Heart left ventricle (tissue), 13 donors: ENCODE data around the gene GRIP1.

Source experiments
- POLR2A ChIP-seq, 2 donors: fragments of 450-650 bp; IDR thresholded peaks; one replicate each; pipeline ENCODE4 v1.6.1; 2017; ENCODE audit warnings: antibody characterized with exemption in 2 of 2, mild to moderate bottlenecking in 2 of 2, moderate library complexity in 2 of 2
- TF ChIP-seq, protein P1 (sequence below), 12 donors: fragments of 200-600 bp; sonication (generic) in 4 of 12; IDR thresholded peaks; one replicate each; pipeline versions ENCODE4 v1.5.0 to v1.8.0; 2018 to 2022; ENCODE audit warnings: antibody characterized with exemption in 12 of 12, mild to moderate bottlenecking in 5 of 12
- donor health status: ischemic (EF 13 %, LVEDD 7.1; RV severe dilation, severe dysfunction).
- donor health status: DM: no; HTN: yes; CAD: no.
- donor health status: DM: no; HTN: no; CAD: no.
- donor health status: ischemic (EF 25% LVEDD 6.9; RV normal size, moderate dysfunction).
- donor health status: ischemic (EF 25% LVEDD 5.7; RV mildly dilated, moderate dysfunction).
- donor health status: ischemic (EF 35%, LVEDD 5.7; RV mildly dilated, moderate dysfunction).
- donor health status: nonischemic (EF 11% LVEDD 7.7; RV severe dilation, severe dysfunction).
- donor health status: DM: yes; HTN: yes; CAD: no.
- donor health status: PGD.
- donor health status: ischemic (EF 29% LVEDD 5.4; RV normal size, mild dysfunction).
- donor health status: nonischemic (EF 23%, LVEDD 6.1; RV moderate dilation, normal function).

DNA sequence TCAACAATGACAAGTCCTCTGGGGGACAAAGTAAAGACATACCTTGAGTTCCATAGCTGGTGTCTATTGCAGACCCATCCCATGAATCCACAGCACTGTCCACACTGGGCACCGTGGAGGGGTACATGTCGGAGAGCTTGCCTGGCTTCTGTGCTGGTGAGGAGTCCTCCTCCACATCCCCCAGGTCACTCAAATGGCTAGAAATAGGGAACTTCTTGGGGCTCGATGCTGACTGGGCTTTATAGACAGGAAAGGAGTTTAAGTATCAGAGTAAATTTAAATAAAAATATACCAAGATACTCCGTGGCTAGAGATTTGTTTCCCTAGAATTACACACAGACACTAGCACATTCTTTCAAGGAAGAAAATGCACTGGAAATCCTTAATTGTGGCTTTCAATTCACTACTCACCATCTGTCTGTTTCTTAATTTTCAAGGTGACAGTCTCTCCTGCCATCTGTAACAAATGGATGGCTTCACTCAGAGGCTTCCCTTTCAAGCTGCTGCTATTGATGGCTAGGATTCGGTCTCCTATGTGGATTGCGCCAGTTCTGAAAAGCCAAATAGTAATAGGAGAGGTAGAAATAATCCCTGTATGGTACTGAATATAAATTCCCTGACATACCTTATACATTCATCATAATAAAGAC lies 286.5 kb downstream of the GRIP1 start:
- TF ChIP-seq, protein P1, sequence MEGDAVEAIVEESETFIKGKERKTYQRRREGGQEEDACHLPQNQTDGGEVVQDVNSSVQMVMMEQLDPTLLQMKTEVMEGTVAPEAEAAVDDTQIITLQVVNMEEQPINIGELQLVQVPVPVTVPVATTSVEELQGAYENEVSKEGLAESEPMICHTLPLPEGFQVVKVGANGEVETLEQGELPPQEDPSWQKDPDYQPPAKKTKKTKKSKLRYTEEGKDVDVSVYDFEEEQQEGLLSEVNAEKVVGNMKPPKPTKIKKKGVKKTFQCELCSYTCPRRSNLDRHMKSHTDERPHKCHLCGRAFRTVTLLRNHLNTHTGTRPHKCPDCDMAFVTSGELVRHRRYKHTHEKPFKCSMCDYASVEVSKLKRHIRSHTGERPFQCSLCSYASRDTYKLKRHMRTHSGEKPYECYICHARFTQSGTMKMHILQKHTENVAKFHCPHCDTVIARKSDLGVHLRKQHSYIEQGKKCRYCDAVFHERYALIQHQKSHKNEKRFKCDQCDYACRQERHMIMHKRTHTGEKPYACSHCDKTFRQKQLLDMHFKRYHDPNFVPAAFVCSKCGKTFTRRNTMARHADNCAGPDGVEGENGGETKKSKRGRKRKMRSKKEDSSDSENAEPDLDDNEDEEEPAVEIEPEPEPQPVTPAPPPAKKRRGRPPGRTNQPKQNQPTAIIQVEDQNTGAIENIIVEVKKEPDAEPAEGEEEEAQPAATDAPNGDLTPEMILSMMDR (IDR thresholded peaks at IDR 0.05), result no peak
- TF ChIP-seq POLR2A (IDR thresholded peaks at IDR 0.05), result no peak
